Keratinocyte (primary cell): ENCODE data around the gene KRTAP5-10. TPM values are rescaled to one million over a fixed set of nuclear protein-coding genes. Genes with fewer than 3 reads are reported as not detected.

Experiments
- DNase-seq: peaks from one replicate; pipeline ENCODE4 v3.0.0-alpha.2; 2011; ENCODE audit warnings: low read depth, missing footprints, low spot score
- FAIRE-seq: peaks from 2 replicates; lab custom pipeline; 2011; peaks lifted over from hg19 to GRCh38; lab: Jason Lieb, UNC
- H2AFZ ChIP-seq: 2 replicates; pipeline ENCODE4 v1.6.0; 2012; ENCODE audit warnings: low read length, control low read depth, inconsistent platforms; ENCODE audit not compliant: control insufficient read depth
- H3K27ac ChIP-seq: 2 replicates; pipeline ENCODE4 v1.5.1; 2011; ENCODE audit warnings: low read length; ENCODE audit not compliant: control insufficient read depth, insufficient read depth
- H3K27me3 ChIP-seq: 3 replicates; pipeline ENCODE4 v1.6.0; 2011; ENCODE audit warnings: low read length; ENCODE audit not compliant: control insufficient read depth, insufficient read depth; ENCODE audit errors: extremely low read depth
- H3K36me3 ChIP-seq, 2 experiments: 2 replicates in 1 of 2; 3 replicates in 1 of 2; pipeline ENCODE4 v1.5.1; 2011; ENCODE audit warnings: low read length in 2 of 2, mild to moderate bottlenecking in 1 of 2; ENCODE audit not compliant: control insufficient read depth in 2 of 2, insufficient read depth in 2 of 2; ENCODE audit errors: extremely low read depth in 1 of 2
- H3K4me1 ChIP-seq: 3 replicates; pipeline ENCODE4 v1.5.1; 2011; ENCODE audit warnings: low read length; ENCODE audit not compliant: control insufficient read depth, insufficient read depth; ENCODE audit errors: extremely low read depth
- H3K4me2 ChIP-seq: 3 replicates; pipeline ENCODE4 v1.6.0; 2011; ENCODE audit warnings: low read depth, low read length; ENCODE audit not compliant: control insufficient read depth, insufficient read depth; ENCODE audit errors: extremely low read depth
- H3K4me3 ChIP-seq, 3 experiments: fragments of 200-600 bp in 1 of 3; sonication (generic) in 1 of 3; 2 replicates in 2 of 3; 3 replicates in 1 of 3; pipeline ENCODE4 v1.5.1; 2011 to 2016; ENCODE audit warnings: low read length in 3 of 3, mild to moderate bottlenecking in 3 of 3, control low read depth in 2 of 3, inconsistent platforms in 1 of 3, low read depth in 1 of 3, mixed read lengths in 1 of 3, mixed run types in 1 of 3, moderate library complexity in 1 of 3; ENCODE audit not compliant: control insufficient read depth in 2 of 3, insufficient read depth in 2 of 3; ENCODE audit errors: extremely low read depth in 1 of 3
- H3K79me2 ChIP-seq: 2 replicates; pipeline ENCODE4 v1.6.0; 2012; ENCODE audit warnings: low read length; ENCODE audit not compliant: control insufficient read depth, insufficient read depth
- H3K9ac ChIP-seq: 3 replicates; pipeline ENCODE4 v1.6.0; 2011; ENCODE audit warnings: low read length; ENCODE audit not compliant: control insufficient read depth, insufficient read depth; ENCODE audit errors: extremely low read depth
- H3K9me1 ChIP-seq: 3 replicates; pipeline ENCODE4 v1.6.0; 2011; ENCODE audit warnings: low read length; ENCODE audit not compliant: control insufficient read depth, insufficient read depth; ENCODE audit errors: extremely low read depth
- H3K9me3 ChIP-seq: 2 replicates; pipeline ENCODE4 v1.5.1; 2012; ENCODE audit warnings: low read depth, low read length; ENCODE audit not compliant: control insufficient read depth
- H4K20me1 ChIP-seq: 3 replicates; pipeline ENCODE4 v1.6.0; 2011; ENCODE audit warnings: low read length; ENCODE audit not compliant: control insufficient read depth, insufficient read depth; ENCODE audit errors: extremely low read depth
- EZH2 ChIP-seq: IDR thresholded peaks from one replicate; pipeline ENCODE4 v1.6.1; 2012; ENCODE audit warnings: inconsistent platforms, mild to moderate bottlenecking, low read length, moderate library complexity
- dilution Hi-C: fragments of 300-500 bp; cut with MboI; formaldehyde crosslinking; loops from one replicate; pipeline ENCODE4 v1.7.0; 2020; ENCODE audit warnings: low sequenced_read_pairs; ENCODE audit not compliant: extremely low pct_ligation_motif_present
- polyA plus RNA-seq, 5 experiments: library from polyadenylated mRNA; depleted of rRNA in 3 of 5; stranded (reverse) in 3 of 5; stranded (forward) in 1 of 5; unstranded in 1 of 5; fragments of >200 nt; gene quantifications; 1 replicate in 1 of 5; 2 replicates in 3 of 5; 3 replicates in 1 of 5; pipeline versions ENCODE4 v1.2.1 to v1.2.3, GENCODE V29; 2011 to 2012; ENCODE audit warnings: missing spikeins in 2 of 5, low read depth in 1 of 5, low replicate concordance in 1 of 5
- TF ChIP-seq, protein P1 (sequence below), 3 experiments: IDR thresholded peaks in 1 of 3; conservative IDR thresholded peaks in 1 of 3; optimal IDR thresholded peaks in 1 of 3; 2 replicates in 2 of 3; 3 replicates in 1 of 3; pipeline versions ENCODE3 to v1.5.1; 2011; ENCODE audit warnings: low read length in 3 of 3, mild to moderate bottlenecking in 3 of 3, moderate library complexity in 2 of 3, control low read depth in 1 of 3, inconsistent platforms in 1 of 3; ENCODE audit not compliant: insufficient read depth in 2 of 3; ENCODE audit errors: extremely low read depth in 1 of 3

KRTAP5-10 gene
- polyA plus RNA-seq, 1 donor (not counting 4 experiments of a cell fraction or from before 2014, with no cell fraction given) = not detected

- Histone ChIP-seq H3K4me3 (no peak overlapping the region), H2AFZ (no peak overlapping the region), H3K9me3 (no peaks in the 10 kb centered on the region), H4K20me1 (no peaks in the 10 kb centered on the region), H3K36me3 (no peaks in the 10 kb centered on the region), H3K79me2 (no peaks in the 10 kb centered on the region), H3K9ac (no peak overlapping the region), H3K27ac (no peak overlapping the region), H3K9me1 (no peaks in the 10 kb centered on the region), H3K4me2 (no peak overlapping the region), H3K27me3 (peaks cover 4% of the 10 kb centered on the region), H3K4me1 (no peaks in the 10 kb centered on the region)
- dilution Hi-C loops = no loop called here
- FAIRE-seq = no peak
- no peak for TF ChIP-seq EZH2
- TF ChIP-seq, protein P1, sequence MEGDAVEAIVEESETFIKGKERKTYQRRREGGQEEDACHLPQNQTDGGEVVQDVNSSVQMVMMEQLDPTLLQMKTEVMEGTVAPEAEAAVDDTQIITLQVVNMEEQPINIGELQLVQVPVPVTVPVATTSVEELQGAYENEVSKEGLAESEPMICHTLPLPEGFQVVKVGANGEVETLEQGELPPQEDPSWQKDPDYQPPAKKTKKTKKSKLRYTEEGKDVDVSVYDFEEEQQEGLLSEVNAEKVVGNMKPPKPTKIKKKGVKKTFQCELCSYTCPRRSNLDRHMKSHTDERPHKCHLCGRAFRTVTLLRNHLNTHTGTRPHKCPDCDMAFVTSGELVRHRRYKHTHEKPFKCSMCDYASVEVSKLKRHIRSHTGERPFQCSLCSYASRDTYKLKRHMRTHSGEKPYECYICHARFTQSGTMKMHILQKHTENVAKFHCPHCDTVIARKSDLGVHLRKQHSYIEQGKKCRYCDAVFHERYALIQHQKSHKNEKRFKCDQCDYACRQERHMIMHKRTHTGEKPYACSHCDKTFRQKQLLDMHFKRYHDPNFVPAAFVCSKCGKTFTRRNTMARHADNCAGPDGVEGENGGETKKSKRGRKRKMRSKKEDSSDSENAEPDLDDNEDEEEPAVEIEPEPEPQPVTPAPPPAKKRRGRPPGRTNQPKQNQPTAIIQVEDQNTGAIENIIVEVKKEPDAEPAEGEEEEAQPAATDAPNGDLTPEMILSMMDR (optimal IDR thresholded peaks at IDR 0.05 in 1 of 3, IDR thresholded peaks at IDR 0.05 in 1 of 3, conservative IDR thresholded peaks at IDR 0.05 in 1 of 3; ENCODE audit: extremely low read depth in 1 of 3, insufficient read depth in 2 of 3, low read length in 3 of 3) = no peak
- no peak for DNase-seq
These were observed 9.3 kb upstream of the KRTAP5-10 start for GRCh38 chr11:71556018-71556417.

- Histone ChIP-seq H3K79me2 (no peaks in the 10 kb centered on the region), H3K27me3 (peaks cover 4% of the 10 kb centered on the region), H3K4me2 (no peak overlapping the region), H4K20me1 (no peaks in the 10 kb centered on the region), H3K4me1 (no peaks in the 10 kb centered on the region), H3K27ac (no peak overlapping the region), H3K9ac (no peak overlapping the region), H3K36me3 (no peaks in the 10 kb centered on the region), H2AFZ (no peak overlapping the region), H3K9me3 (peaks cover 3% of the 10 kb centered on the region), H3K9me1 (no peaks in the 10 kb centered on the region), H3K4me3 (no peak overlapping the region)
- FAIRE-seq (no peak), DNase-seq (no peak)
- dilution Hi-C loops = no loop called here
- TF ChIP-seq EZH2 = no peak
- TF ChIP-seq, protein P1 (optimal IDR thresholded peaks at IDR 0.05 in 1 of 3, IDR thresholded peaks at IDR 0.05 in 1 of 3, conservative IDR thresholded peaks at IDR 0.05 in 1 of 3; ENCODE audit: extremely low read depth in 1 of 3, insufficient read depth in 2 of 3, low read length in 3 of 3) = no peak
These were observed 8.1 kb upstream of the KRTAP5-10 start for GRCh38 chr11:71557257-71557656.
